Measurements from ENCODE around the gene NME1.

The NME1 gene

GRCh38 chr17:51200295-51200694 lies 46.9 kb downstream of the NME1 start:
- no peak for DNase-seq (ENCODE audit: low read depth)
- H3K4me3 ChIP-seq (ENCODE audit: low read length): no peak overlapping the region
- no peak for TF ChIP-seq CTCF (conservative IDR thresholded peaks at IDR 0.05; ENCODE audit: low read depth, low read length)

GRCh38 chr17:51200846-51201245 lies 47.5 kb downstream of the NME1 start:
- no peak overlapping the region for H3K4me3 ChIP-seq (ENCODE audit: low read length)
- no peak for TF ChIP-seq CTCF (conservative IDR thresholded peaks at IDR 0.05; ENCODE audit: low read depth, low read length)
- DNase-seq (ENCODE audit: low read depth): no peak

- no peak overlapping the region for H3K4me3 ChIP-seq (ENCODE audit: low read length)
- TF ChIP-seq CTCF (conservative IDR thresholded peaks at IDR 0.05; ENCODE audit: low read depth, low read length): no peak
- DNase-seq (ENCODE audit: low read depth): no peak
These were observed 50.5 kb downstream of the NME1 start for GRCh38 chr17:51203838-51204237.
